Stimulated activated CD8-positive, alpha-beta memory T cell treated with anti-CD3 and anti-CD28 coated beads, Interleukin-12 subunit alpha, Interleukin-12 subunit beta, amount 100 ng/mL, for 24 hours (primary cell): Measurements from ENCODE around the gene ARHGAP30.

Experiments
- DNase-seq: peaks from one replicate; pipeline ENCODE4 v3.0.0-alpha.2; 2020; ENCODE audit errors: extremely low read depth

The ARHGAP30 gene

DNA sequence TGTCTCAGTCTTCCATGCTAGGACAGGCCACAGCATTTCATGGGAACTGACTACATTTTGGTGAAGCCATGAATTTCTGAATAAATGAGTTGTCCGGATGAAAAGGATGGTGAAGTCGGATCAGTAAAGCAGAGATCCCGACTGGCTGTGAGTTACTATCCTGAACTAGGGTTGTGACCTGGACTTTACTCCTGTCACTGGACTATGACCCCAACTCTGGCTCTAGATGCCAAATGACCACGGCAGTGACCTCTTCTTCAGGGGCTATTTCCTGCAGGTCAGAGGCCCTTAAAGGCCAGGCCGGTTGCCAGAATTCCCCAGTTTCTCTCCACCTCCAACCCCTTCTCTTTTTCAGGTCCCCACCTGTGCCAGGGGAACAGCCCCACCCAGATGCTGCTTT lies 21.4 kb upstream of the ARHGAP30 start:
- DNase-seq = no peak

DNA sequence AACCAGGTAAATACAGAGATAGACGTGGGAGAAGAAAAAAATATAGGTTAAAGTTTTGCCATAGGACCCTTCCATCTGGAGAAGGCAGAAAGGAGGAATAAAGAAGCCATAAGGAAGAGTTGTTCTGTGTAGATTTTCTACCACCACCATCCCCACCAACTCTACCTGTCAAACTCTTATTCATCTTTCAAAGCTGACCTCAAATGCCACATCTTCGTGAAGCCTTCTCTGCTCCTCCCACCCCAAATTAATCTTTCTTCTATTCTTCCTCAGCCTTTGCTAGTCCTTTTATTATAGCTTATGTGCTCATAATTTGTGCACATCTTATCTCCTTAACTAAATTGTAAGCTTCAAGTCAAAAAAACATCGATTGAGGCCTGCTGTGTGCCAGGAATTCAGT lies 20.9 kb upstream of the ARHGAP30 start:
- DNase-seq = no peak

DNA sequence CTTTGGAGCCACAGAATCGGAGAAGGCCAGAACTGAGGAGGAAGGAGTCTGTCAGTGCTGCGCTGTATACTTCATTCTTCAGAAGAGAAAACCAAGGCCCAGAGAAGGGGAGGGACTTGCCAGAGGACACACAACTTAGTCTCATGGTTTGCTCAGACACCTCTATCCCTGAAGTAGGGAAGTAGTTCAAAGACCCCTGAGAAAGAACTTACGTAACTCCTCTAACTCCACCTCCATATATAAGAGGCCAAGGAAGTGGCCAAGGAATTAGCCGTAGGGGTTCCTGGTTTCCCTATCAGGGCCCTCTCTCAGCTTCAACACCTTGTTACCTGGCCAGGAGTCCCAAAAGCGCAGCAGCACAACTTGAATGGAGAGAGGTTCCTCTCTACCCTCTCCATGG lies 20.2 kb upstream of the ARHGAP30 start:
- no peak for DNase-seq

DNA sequence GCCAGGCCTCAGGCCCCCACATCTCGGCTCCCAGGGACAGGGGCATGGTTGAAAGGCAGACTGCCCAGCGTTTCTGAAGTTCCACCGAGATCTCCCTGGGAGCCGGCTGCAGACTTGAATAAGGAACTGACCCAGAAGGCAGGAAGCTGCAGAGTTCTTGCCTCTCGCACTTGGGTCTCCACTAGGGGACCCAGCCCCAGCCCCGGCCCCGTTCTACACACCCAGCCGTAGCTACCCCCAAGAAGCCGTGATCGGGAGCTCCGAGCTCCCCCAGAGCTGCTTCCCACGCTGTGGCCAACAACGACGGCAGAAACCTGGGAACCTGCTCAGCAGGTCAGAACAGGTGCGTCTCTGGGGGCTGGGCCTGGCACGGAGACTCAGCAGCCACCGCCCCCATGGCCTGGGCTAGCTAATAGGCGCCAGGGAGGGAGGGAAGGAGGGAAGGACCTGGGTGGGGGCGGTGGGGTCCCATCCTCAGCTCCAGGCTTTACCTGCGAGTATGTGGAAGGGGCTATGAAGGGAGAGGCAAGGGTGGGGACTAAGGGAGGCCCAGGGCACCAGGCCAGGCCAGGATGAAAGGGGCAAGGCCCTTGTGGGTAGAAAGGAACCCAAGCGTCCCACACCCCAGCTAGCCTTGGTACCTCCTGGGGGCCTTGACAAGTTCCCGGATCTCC lies 19.7 kb upstream of the ARHGAP30 start, which contains the start of gene NECTIN4:
TSS of gene NECTIN4 (minus strand) at position 308 of the 674 bp plus-strand sequence. CDS start at position 46, 262 bp downstream.
- no peak for DNase-seq

DNA sequence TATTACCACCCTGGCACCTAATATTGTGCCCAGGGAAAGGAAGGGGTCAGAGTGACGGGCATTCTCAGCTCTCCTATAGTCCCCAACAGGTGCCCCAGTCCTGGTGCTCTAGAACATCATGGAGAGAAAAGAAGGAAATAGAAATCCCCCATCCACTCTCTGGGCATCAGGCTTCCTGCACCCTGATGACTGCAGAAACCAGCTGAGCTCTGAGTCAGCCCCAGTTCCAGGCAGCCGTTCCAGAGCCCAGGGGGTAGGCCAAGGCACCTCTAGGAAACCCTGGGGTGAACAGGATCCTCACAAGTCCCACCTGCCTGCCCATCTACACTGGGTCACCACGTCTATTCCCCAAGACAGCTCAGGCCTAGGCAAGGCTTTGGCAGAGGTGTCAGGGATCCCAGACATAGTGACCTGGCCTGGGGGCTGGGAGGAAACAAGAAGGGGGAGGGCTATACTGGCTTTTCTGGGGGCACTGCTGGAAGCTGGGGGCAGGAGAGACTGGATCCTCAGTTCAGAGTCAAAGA lies 19.0 kb upstream of the ARHGAP30 start:
- no peak for DNase-seq

DNA sequence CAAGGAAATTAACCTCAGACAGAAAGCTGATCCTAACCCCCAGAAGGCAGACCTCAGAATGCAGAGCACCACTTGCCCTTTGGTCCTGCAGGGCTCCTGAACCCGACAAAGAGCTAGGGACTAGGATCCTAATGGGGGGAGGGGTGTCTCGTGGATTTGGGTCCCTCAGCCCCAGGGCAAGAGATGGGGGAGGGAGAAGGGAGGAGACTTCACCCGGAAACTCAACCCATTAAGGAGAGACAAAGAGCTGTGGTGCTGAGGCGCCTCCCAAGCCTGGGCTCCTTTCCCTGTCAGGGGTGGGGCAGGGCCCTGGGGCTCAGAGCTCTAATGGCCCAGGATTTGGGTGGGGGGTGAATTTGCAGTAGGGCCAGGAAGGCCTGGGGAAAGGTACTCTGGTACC lies 16.8 kb upstream of the ARHGAP30 start:
- no peak for DNase-seq

DNA sequence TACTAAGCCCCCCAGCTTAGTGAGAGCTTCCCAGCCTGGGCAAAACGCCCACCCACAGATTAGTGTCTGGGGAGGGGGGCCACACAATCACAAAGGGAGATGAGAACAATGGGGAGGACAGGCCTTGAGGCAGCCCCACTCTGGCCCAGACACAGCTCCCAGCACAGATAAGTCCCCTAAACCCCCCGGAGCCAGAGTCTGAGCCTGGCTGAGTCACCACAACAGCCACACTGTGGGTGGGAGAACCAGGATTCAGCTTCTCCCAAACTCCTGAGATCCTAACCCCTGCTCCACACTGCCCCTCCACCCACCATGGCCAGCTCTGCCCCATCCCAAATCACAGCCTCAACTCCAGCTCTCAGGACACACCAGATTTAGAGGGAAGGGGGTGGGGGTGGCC lies 15.5 kb upstream of the ARHGAP30 start:
- DNase-seq = no peak

DNA sequence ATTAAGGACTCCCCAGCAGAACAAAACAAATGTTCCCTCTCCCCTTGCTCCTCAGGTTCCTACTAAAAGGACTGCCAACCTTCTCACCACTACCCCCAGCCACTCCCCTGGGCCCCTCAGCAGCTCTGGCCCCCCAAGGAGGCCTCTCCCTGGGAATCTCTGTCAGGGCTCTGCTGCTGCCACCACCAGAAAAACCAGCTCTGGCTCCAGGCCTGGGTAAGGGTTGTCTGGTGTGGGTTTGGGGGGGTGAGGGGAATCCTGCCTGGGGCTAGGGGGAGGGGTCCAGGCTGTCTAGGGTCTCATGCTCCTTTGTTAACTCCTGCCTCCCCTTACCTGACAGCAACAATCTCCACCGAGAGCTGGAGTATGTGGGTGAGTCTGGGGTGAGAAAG lies 14.9 kb upstream of the ARHGAP30 start:
- no peak for DNase-seq

DNA sequence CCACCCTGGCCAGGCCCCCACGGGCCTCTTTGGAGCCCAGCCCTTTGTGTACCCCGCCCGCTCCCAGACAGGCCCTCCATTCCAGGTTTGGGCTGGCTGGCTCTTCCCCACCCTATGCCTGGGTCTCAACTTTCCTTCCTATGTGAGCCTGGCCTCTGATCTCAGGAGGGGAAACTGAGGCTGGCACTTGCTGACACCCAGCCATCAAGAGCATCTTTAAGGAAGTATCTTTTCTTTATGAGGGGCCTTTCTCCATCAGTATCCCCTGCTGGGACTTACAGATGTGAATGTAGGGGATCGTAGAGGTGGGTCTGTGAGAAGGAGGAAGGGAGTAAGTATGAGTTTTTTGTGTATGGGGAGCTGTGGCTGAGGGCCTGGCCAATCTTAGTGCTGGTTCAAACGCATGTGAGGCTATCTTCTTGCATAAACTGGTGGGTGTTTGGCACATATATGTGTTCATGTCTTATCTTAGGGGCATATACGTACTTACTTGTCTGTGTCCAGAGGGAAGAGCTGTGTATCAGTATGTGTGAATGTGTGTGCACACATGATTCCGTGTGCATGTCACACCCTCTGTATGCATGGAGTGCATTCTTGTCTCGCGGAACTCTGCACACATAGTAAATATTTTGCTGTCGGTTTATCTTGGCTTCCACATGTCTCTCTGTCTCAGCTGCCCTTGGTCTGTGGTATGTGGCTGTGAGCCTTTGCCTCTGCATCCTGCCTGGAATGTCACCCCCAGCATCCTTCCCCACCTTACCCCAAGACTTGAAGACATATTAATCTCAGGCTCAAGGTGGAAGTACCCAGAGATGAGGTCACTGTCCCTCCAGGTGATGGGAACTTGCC lies 14.3 kb upstream of the ARHGAP30 start:
- no peak for DNase-seq

DNA sequence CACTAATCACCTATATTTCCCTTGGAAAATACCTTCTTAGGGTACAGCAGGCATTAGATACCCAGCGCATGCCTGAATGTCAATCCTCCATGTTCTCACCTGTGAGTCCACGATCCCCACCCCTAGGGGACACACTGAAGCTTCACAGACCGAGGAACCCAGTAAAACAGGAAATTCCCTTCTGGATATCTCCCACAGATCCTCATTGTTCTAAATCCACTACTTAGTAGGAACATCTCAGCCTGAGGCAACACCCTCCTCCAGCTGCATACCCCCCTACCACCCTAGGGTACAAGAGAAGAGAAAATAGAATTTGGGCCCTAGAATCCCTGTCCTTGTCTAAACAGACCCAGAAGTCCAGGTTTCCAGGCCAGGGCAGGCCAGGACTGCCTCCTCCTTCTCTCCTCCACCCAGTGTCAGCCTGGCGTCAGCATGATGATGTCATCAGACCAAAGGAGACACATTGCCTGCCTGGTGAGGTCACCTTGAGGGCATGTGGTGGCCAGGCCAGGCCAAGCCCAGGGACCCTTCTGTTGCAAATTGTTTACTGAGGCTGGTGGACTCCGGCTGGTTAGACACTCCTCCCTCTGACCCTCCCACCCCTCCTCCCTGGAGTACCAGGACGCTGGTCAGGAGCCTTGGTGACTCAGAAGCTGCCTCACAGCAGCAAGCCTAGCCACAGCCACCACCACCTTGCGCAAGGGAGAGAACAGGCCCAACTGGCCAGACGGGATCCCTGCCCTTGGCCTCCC lies 13.5 kb upstream of the ARHGAP30 start:
- no peak for DNase-seq

DNA sequence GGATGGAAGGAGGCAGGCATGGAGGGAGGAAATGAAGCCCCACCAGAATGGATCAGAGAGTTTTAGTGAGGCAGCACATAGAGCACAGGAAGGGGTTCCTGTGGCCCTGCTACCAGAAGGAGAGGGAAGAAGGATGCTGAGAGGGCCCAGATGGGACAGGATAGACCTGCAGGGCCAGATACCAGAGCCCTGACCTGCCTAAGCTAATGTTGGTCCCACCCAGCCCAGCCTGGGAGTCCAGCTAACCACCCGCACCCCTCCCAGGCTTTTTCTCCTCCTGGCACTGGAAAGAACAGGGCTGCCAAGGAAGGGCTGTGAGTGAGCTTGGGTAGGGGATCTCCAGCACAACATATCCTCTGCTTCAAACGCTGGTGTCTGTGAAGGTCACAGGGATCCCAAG lies 12.8 kb upstream of the ARHGAP30 start:
- DNase-seq = no peak

DNA sequence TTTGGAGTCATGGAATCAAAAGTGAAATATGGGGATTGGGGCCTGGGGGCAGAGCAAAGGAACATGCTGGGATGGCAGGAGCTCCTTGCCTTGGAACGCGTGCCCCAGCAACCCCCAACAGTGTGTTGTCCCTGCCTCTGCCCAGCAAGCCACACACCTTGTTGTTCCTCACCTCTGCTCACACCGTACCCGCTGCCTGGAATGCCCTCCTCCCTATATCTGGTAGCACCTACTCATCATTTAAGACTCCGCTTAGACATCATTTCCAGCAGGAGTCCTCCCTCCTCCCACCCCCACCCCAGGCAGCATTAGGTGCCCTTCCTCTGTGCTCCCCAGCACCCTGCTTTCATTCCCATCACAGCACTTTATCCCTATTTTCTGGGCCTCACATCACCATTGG lies 11.8 kb upstream of the ARHGAP30 start:
- DNase-seq = no peak

DNA sequence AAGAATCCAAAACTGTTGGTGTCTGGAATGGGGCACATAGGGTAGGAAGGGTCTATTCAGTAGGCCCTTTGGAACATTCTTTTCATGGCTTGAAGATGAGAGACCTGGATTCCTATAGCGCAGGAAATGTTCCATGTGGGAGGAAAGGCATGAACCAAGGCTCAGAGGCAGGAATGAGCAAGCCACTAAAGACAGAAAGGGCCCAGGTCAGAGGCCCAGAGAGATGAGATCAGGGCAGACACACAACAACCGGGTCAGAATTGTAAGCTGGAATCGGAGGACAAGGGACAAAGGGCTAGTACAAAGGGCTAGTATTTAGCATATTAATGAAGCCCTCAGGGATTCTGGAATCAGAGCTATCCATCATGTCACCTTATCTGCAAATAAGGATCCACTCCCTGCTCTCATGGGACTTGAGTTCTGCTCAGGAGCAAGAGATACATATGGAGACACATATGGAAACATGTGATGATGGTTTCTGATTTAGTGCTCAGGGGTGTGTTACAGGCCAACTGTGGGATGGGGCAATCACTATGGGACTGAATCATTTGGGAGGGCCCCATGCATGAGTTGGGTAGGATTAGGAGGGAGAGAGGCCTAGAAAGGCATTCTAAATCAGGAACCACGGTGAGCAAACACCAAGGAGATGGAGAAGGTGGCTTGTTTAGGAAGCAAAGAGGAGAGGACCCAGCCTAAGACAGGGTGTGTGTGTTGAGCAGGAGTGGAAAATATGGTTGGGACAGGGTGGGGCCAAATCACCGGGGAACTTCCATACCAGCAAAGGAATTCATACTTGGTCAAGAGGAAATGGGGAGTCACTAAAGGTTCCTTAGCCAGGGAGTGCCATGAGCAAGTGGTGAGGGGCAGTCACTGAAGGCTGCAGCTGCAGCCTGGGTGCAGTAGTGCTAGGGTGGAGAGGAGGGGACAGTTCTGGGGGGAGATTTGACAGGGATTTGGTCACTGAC lies 11.0 kb upstream of the ARHGAP30 start:
- no peak for DNase-seq

DNA sequence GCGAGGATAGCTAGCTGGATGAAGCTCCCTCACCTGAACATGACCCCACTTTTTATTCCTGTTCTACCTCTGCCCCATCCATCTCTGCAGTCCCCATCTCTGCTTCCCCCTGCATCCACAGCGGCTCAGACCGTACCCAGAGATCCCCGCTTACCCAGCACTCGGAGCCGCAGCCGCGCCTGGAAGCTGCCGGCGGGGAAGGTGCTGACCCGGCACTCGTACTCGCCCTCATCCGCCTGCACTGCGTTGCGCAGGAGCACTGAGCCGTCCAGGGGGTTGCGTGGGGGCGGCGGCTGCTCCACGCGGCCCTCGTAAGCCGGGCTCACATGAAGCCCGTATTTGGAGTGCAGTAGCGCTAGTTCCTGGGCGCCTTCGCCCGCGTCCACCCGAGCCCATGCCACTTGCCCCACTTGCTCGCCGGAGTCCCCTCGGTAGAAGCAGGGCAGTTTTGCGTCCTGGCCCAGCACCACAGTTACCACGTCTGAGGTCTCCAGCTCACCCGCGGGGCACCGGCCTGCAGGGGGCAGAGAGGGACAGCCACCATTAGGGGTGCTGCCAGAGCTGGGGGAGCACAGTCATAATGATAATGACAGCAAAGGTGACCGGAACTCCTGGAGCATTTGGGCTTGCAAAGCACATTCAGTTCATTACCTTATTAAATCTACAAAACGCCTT lies 9.9 kb upstream of the ARHGAP30 start:
- DNase-seq = no peak

DNA sequence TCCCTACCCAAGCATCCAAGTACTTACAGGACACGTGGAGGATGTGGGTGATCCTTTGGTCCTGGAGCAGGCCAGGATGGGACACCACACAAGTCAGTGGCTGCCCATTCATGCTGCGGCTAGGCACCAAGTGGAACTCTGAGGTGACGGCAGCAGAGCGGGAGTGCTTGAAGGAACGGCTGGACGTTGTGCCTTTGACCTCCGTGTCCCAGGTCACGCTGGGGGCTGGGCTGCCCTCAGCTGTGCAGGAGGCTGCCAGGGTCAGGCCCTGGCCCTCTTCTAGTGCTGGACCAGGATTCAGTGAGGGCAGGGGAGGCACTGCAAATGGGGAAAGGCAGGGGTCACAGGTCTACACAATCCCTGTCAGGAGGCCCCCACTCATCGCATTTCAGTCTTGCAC lies 7.7 kb upstream of the ARHGAP30 start:
- no peak for DNase-seq

DNA sequence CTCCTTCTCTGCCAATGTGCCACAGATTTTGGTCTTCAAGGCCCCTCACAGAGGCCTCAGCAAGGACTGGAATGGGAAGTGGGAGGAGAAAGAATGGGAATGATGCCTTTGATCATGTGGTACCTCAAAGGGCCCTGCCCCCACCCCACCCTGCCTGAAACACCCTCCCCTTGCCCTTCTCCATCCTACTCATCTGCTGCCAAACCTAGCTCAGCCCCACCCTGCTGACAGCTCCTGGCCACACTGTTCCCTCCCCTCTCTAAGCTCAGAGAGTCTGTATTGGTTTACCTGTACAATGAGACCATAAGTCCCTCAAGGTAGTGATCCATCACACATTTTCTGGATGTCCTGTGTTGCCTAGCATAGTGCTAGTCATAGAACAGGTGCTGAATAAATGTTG lies 6.7 kb upstream of the ARHGAP30 start:
- DNase-seq = no peak

DNA sequence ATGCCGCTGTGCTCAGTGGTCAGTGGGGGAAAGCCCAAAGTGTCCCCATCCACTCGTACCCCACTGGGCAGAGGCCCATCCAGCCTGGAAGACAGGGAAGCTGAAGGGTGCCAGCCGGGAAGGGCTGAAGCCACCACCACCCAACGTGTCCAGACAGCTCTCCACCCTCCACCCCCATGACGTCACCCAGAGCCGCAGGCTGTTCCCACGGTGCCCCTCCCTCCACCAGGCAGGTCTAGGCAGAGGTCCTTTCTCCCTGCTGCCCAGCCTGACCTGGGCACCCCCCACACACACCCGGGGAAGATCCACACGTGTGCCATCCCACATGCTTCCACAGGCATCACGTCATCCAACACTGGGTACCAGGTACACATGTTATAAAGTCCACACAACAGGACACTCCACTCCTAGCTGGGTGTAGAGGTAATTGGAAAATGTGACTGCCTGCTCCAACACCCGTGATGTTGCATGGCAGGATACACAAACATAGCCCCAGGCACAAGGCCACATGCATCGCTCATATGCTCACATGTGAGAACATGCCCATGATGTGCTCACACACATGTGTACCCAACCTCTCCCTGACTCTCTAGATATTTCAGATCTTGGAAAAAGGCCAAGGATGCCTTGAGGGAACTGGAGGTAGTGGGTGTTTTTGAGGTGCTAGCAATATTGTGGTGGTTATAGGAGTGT lies 5.1 kb upstream of the ARHGAP30 start:
- no peak for DNase-seq

DNA sequence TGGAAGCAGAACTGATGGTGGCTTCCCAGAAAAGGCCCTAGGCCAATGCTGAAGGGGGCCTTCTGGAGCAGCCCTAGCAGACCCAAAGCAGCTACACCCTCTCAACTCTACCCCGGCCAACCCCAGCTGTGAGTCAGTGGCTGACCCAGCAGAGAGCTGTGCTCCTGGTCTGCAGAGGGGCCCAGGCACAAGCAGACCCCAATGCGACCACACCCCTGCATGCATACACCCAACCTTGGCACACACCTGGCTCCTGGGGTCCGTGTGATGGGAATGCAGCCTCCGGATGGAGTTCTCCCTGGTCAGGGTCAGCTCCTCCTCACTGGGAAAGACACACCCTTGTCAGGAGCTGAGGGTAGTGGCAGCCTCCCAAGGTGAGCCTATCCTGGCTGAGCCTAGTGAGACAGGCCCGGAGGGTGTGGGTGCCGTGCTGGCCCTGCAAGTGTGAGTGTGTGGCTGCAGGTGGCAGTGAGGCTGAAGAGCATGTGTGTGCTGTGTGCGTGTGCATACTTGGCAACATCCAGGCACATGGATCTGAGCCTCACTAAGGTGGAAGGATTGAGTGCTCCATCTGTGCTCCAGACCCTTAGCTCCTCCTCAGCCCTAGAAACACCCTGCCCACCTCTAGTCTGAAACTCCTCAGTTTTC lies 3.9 kb upstream of the ARHGAP30 start:
- no peak for DNase-seq

DNA sequence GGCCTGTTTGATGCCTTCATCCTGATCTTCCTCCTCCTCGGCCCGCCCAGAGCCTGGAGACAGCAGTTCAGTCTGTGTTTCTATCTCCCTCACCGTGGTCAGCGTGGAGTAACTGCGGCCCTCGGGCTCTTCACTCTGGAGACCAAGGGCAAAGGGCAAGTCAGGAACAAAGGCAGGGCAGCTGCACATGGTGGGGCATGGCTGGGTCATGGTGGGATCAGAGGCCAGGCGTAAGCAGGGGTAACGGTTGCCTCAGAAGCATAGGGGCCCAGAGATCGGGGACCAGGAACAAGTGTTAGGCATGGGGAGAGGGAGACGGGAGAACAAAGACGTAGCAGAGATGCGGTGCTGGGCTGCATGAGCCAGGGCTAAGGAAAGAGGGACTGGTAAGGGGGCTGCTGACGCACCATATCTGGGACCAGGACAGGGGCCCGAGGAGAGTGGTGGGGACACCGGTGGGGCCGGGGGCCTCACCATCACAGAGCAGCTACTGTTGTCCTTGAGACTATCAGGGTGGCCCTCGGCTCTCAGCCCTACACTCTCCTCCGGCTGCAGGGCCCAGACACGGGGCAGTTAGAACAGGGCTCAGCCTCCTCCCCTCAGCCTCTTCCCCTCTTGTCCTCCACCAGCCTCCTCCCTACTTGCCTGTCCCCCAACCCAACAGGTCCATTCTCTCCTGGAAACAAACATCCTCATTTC lies 3.2 kb upstream of the ARHGAP30 start:
- no peak for DNase-seq
